GM12892 (cell line): ENCODE measurements around the gene DRGX.

Experiments
- POLR2A ChIP-seq: IDR thresholded peaks from 2 replicates; pipeline ENCODE4 v1.6.1; 2011; ENCODE audit warnings: low read depth, low read length, control low read depth
- POLR2AphosphoS5 ChIP-seq: IDR thresholded peaks from 2 replicates; pipeline ENCODE4 v1.6.1; 2011; ENCODE audit warnings: low read depth, low read length, control low read depth

- TF ChIP-seq POLR2AphosphoS5, result no peak
- no peak for TF ChIP-seq POLR2A
These were observed 20.3 kb downstream of the DRGX start for GRCh38 chr10:49375611-49376010.
